CD4-positive, alpha-beta T cell (primary cell): ENCODE measurements around the gene LPAR1. TPM values are rescaled to one million over a fixed set of nuclear protein-coding genes. Genes with fewer than 3 reads are reported as not detected.

ENCODE experiments used
- ATAC-seq: fragments of 200-7000 bp; cut with Tn5 transposase; one replicate; pipeline ENCODE4 v1.10.0; 2022; ENCODE audit warnings: mild to moderate bottlenecking; ENCODE audit not compliant: poor library complexity
- CTCF ChIA-PET: fragments of 350-600 bp; sonication (Branson Sonifier 250); formaldehyde crosslinking; loops from one replicate; lab custom pipeline; 2021; ENCODE audit warnings: antibody characterized with exemption, inconsistent platforms; lab: Charles Lee
- POLR2A ChIA-PET: fragments of 350-600 bp; sonication (Branson Sonifier 250); formaldehyde crosslinking; loops from one replicate; lab custom pipeline; 2021; ENCODE audit warnings: antibody characterized with exemption, inconsistent platforms; lab: Charles Lee
- DNase-seq, 14 experiments: peaks; one replicate each; pipeline ENCODE4 v3.0.0-alpha.2; 2013 to 2020; ENCODE audit warnings: mixed read lengths in 2 of 14
- H3K27ac ChIP-seq, 2 donors: one replicate each; pipeline versions ENCODE4 v1.5.1 to v1.7.0; 2013; ENCODE audit warnings: low read length in 2 of 2, low read depth in 1 of 2, mild to moderate bottlenecking in 1 of 2
- H3K27me3 ChIP-seq, 2 experiments: 1 replicate in 1 of 2; 2 replicates in 1 of 2; pipeline versions ENCODE4 v1.6.1 to v1.7.0; 2013; ENCODE audit warnings: low read length in 2 of 2, control low read depth in 1 of 2, mild to moderate bottlenecking in 1 of 2, moderate library complexity in 1 of 2; ENCODE audit not compliant: insufficient read depth in 2 of 2, control insufficient read depth in 1 of 2
- H3K36me3 ChIP-seq: one replicate; pipeline ENCODE4 v1.6.1; 2013; ENCODE audit warnings: low read length, control low read depth; ENCODE audit not compliant: insufficient read depth
- H3K4me1 ChIP-seq: one replicate; pipeline ENCODE4 v1.6.1; 2013; ENCODE audit warnings: low read length, control low read depth; ENCODE audit not compliant: insufficient read depth
- H3K4me3 ChIP-seq: one replicate; pipeline ENCODE4 v1.5.1; 2013; ENCODE audit warnings: mild to moderate bottlenecking, low read length, moderate library complexity
- H3K9me3 ChIP-seq, 2 experiments: 1 replicate in 1 of 2; 2 replicates in 1 of 2; pipeline versions ENCODE4 v1.6.1 to v1.7.0; 2013; ENCODE audit warnings: low read length in 2 of 2, mild to moderate bottlenecking in 2 of 2, control low read depth in 1 of 2, moderate library complexity in 1 of 2; ENCODE audit not compliant: control insufficient read depth in 1 of 2, insufficient read depth in 1 of 2
- H3K27ac Mint-ChIP-seq: one replicate; pipeline ENCODE4 v1.8.0; 2020; ENCODE audit warnings: mixed read lengths
- H3K27me3 Mint-ChIP-seq: one replicate; pipeline ENCODE4 v1.8.0; 2021; ENCODE audit warnings: mixed read lengths
- H3K36me3 Mint-ChIP-seq: one replicate; pipeline ENCODE4 v1.8.0; 2021; ENCODE audit warnings: low read depth, mixed read lengths
- H3K4me1 Mint-ChIP-seq: one replicate; pipeline ENCODE4 v1.8.0; 2021; ENCODE audit warnings: low read depth, mixed read lengths
- H3K4me3 Mint-ChIP-seq: one replicate; pipeline ENCODE4 v1.8.0; 2020; ENCODE audit warnings: mild to moderate bottlenecking, mixed read lengths
- H3K9me3 Mint-ChIP-seq: one replicate; pipeline ENCODE4 v1.8.0; 2020; ENCODE audit warnings: mixed read lengths
- intact Hi-C, 2 experiments: fragments of 100-400 bp; cut with DNase I in 1 of 2; cut with micrococcal nuclease in 1 of 2; formaldehyde crosslinking; loops; one replicate each; pipeline versions ENCODE4 v1.15.1 to v1.9.0; 2023 to 2025; cut with DNase I, micrococcal nuclease
- total RNA-seq, 174 experiments: library from RNA in 2 of 174; stranded (reverse) in 2 of 174; gene quantifications; one replicate each; pipeline ENCODE4 v1.2.3 and lab custom pipeline; 2021 to 2026
- TF ChIP-seq, protein P1 (sequence below): fragments of 200-600 bp; IDR thresholded peaks from one replicate; pipeline ENCODE4 v1.8.0; 2022; ENCODE audit warnings: antibody characterized with exemption, mild to moderate bottlenecking

LPAR1 gene
- total RNA-seq, 2 experiments from 2014 or later, result not detected

DNA sequence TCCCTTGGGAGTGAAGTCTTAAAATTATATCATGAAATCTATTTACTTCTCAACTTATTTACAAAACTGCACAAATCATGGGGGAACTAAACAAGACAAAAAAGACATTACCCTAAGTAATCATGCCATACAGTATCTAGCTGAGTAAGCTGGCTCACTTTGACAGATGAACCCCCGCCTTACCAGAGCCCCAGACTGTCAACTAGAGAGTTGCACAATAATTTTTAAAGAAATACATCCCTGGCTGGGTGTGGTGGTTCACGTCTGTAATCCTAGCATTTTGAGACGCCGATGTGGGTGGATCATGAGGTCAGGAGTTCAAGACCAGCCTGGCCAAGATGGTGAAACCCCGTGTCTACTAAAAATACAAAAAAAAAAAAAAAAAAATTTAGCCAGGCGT, 62.3 kb downstream of the LPAR1 start:
- POLR2A ChIA-PET, result no interaction called here
- intact Hi-C loops, result no loop called here
- TF ChIP-seq, protein P1, sequence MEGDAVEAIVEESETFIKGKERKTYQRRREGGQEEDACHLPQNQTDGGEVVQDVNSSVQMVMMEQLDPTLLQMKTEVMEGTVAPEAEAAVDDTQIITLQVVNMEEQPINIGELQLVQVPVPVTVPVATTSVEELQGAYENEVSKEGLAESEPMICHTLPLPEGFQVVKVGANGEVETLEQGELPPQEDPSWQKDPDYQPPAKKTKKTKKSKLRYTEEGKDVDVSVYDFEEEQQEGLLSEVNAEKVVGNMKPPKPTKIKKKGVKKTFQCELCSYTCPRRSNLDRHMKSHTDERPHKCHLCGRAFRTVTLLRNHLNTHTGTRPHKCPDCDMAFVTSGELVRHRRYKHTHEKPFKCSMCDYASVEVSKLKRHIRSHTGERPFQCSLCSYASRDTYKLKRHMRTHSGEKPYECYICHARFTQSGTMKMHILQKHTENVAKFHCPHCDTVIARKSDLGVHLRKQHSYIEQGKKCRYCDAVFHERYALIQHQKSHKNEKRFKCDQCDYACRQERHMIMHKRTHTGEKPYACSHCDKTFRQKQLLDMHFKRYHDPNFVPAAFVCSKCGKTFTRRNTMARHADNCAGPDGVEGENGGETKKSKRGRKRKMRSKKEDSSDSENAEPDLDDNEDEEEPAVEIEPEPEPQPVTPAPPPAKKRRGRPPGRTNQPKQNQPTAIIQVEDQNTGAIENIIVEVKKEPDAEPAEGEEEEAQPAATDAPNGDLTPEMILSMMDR, result no peak

DNA sequence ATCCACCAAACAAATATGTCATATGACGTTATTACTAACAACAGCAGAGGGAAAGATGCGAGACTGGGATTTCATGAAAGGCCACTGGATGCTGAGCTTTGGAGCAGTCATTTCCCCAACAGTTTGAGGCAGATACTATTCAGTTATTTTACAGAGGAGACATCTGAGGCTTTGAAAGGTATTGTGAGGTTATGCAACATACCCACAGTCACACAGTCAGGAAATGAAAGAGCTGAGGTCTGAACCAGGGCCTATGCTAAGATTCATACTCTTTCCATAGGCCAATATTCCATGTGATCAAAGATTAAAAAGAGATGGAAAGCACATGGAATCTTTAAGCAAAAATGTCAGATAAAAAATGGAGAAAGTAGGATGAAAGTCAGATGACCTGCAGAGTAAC, 63.0 kb downstream of the LPAR1 start:
- no peaks in the 10 kb centered on the region for H3K4me1 ChIP-seq
- no peak overlapping the region for H3K27ac Mint-ChIP-seq
- no peak for ATAC-seq
- H3K4me3 ChIP-seq, result no peak overlapping the region
- H3K27me3 Mint-ChIP-seq, result no peaks in the 10 kb centered on the region
- no peak overlapping the region for H3K27ac ChIP-seq
- H3K36me3 ChIP-seq, result no peaks in the 10 kb centered on the region
- no peaks in the 10 kb centered on the region for H3K9me3 Mint-ChIP-seq
- H3K4me1 Mint-ChIP-seq, result no peaks in the 10 kb centered on the region
- H3K27me3 ChIP-seq, result no peaks in the 10 kb centered on the region
- POLR2A ChIA-PET, result no interaction called here
- H3K4me3 Mint-ChIP-seq, result no peak overlapping the region
- no peaks in the 10 kb centered on the region for H3K9me3 ChIP-seq
- DNase-seq, result no peak
- CTCF ChIA-PET, result no interaction called here
- H3K36me3 Mint-ChIP-seq, result no peaks in the 10 kb centered on the region
- TF ChIP-seq, protein P1, result no peak
- intact Hi-C loops, result no loop called here

More for the DNA sequence above, 62.3 kb downstream of the LPAR1 start:
- Histone ChIP-seq H3K9me3 (no peaks in the 10 kb centered on the region), H3K36me3 (no peaks in the 10 kb centered on the region), H3K27ac (no peak overlapping the region), H3K27me3 (no peaks in the 10 kb centered on the region), H3K4me3 (no peak overlapping the region), H3K4me1 (no peaks in the 10 kb centered on the region)
- no peaks in the 10 kb centered on the region for H3K4me1 Mint-ChIP-seq
- H3K9me3 Mint-ChIP-seq, result no peaks in the 10 kb centered on the region
- ATAC-seq, result no peak
- H3K36me3 Mint-ChIP-seq, result no peaks in the 10 kb centered on the region
- H3K27me3 Mint-ChIP-seq, result no peaks in the 10 kb centered on the region
- CTCF ChIA-PET, result no interaction called here
- no peak overlapping the region for H3K4me3 Mint-ChIP-seq
- no peak overlapping the region for H3K27ac Mint-ChIP-seq
- no peak for DNase-seq

DNA sequence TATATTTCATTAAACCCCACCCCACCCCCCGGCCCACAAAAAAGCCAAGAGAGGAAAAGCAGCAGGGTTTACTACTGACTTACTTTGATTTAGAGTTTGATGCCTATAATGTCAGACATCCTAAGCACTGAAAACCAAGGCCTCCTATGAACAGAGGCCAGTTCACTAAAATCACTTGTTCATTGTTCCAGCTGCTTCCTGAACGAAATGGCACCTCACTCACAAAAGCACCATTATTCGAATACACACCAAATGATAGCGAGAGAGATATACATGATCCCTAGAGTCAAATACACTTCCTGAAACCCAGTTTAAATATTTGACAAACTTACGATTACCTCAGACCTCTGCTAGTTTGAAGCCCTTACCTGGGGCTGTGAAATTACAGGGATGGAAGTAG, 66.6 kb downstream of the LPAR1 start:
- no peaks in the 10 kb centered on the region for H3K36me3 Mint-ChIP-seq
- ChIA-PET CTCF (no interaction called here), POLR2A (no interaction called here)
- H3K4me1 Mint-ChIP-seq, result no peaks in the 10 kb centered on the region
- H3K4me1 ChIP-seq, result no peaks in the 10 kb centered on the region
- H3K27me3 Mint-ChIP-seq, result no peaks in the 10 kb centered on the region
- ATAC-seq (no peak), DNase-seq (no peak)
- intact Hi-C loops, result no loop called here
- no peaks in the 10 kb centered on the region for H3K9me3 ChIP-seq
- no peaks in the 10 kb centered on the region for H3K27me3 ChIP-seq
- H3K4me3 ChIP-seq, result no peak overlapping the region
- no peak overlapping the region for H3K4me3 Mint-ChIP-seq
- no peak overlapping the region for H3K27ac ChIP-seq
- H3K36me3 ChIP-seq, result no peaks in the 10 kb centered on the region
- TF ChIP-seq, protein P1, result no peak
- no peaks in the 10 kb centered on the region for H3K9me3 Mint-ChIP-seq
- no peak overlapping the region for H3K27ac Mint-ChIP-seq
